HG02759 (cell line): ENCODE data around the gene RGL3.
"Not testable (repeated sequence)": the region's sequence is repeated elsewhere in the genome, so short reads cannot be mapped to it uniquely, and the experiment has no call there.

Experiments
- ATAC-seq: cut with Tn5 transposase; IDR thresholded peaks from one replicate; pipeline ENCODE4 v1.9.1; 2021; ENCODE audit warnings: mild to moderate bottlenecking, moderate library complexity; ENCODE audit not compliant: unreplicated experiment

Gene RGL3

GRCh38 chr19:11418549-11419506 is at the start of gene RGL3:
RGL3 (minus strand) TSS chr19:11419314; CDS start chr19:11419278, 36 bp downstream.
- ATAC-seq: no peak

- not testable (repeated sequence) for ATAC-seq
Measured at GRCh38 chr19:11468266-11468845, 49.2 kb upstream of the RGL3 start.

- ATAC-seq: no peak
Measured at GRCh38 chr19:11465600-11465999, 46.5 kb upstream of the RGL3 start.

GRCh38 chr19:11464333-11465265 is 45.5 kb upstream of the RGL3 start:
- no peak for ATAC-seq

GRCh38 chr19:11463391-11463790 is 44.3 kb upstream of the RGL3 start:
- no peak for ATAC-seq

GRCh38 chr19:11461453-11461852 is 42.3 kb upstream of the RGL3 start:
- no peak for ATAC-seq

GRCh38 chr19:11460207-11460606 is 41.1 kb upstream of the RGL3 start:
- ATAC-seq: no peak

- ATAC-seq: not testable (repeated sequence)
Measured at GRCh38 chr19:11458912-11459311, 39.8 kb upstream of the RGL3 start.

GRCh38 chr19:11458236-11458900 is 39.3 kb upstream of the RGL3 start:
- no peak for ATAC-seq

GRCh38 chr19:11457831-11458230 is 38.7 kb upstream of the RGL3 start:
- ATAC-seq: no peak

- no peak for ATAC-seq
Measured at GRCh38 chr19:11457115-11457514, 38.0 kb upstream of the RGL3 start.

- no peak for ATAC-seq
Measured at GRCh38 chr19:11456659-11457058, 37.5 kb upstream of the RGL3 start.

- not testable (repeated sequence) for ATAC-seq
Measured at GRCh38 chr19:11455233-11455554, 36.1 kb upstream of the RGL3 start.

GRCh38 chr19:11453468-11454341 is 34.6 kb upstream of the RGL3 start:
- ATAC-seq: no peak

GRCh38 chr19:11452620-11453310 is 33.7 kb upstream of the RGL3 start:
- ATAC-seq: no peak

GRCh38 chr19:11451871-11452619 is 32.9 kb upstream of the RGL3 start:
- no peak for ATAC-seq

GRCh38 chr19:11451327-11451870 is 32.3 kb upstream of the RGL3 start:
- no peak for ATAC-seq
